GM12891 (cell line): ENCODE measurements around the gene CATSPER3.

Source experiments
- DNase-seq: peaks from one replicate; pipeline ENCODE4 v3.0.0; 2011; ENCODE audit warnings: low spot score; ENCODE audit not compliant: insufficient read length
- FAIRE-seq: peaks from 2 replicates; lab custom pipeline; 2011; peaks lifted over from hg19 to GRCh38; lab: Jason Lieb, UNC
- PAX5 ChIP-seq: IDR thresholded peaks from 2 replicates; pipeline ENCODE4 v1.6.1; 2011; ENCODE audit warnings: low read length, moderate library complexity, mild to moderate bottlenecking; ENCODE audit not compliant: insufficient read depth, severe bottlenecking
- POLR2A ChIP-seq: IDR thresholded peaks from 2 replicates; pipeline ENCODE4 v1.6.1; 2011; ENCODE audit warnings: low read depth, low read length, control low read depth
- POLR2AphosphoS5 ChIP-seq: IDR thresholded peaks from 2 replicates; pipeline ENCODE4 v1.6.1; 2011; ENCODE audit warnings: low read depth, low read length, control low read depth
- POU2F2 ChIP-seq: IDR thresholded peaks from 2 replicates; pipeline ENCODE4 v1.6.1; 2011; ENCODE audit warnings: low read depth, mild to moderate bottlenecking, control low read depth, low read length, moderate library complexity
- SPI1 ChIP-seq: IDR thresholded peaks from 2 replicates; pipeline ENCODE4 v1.6.1; 2011; ENCODE audit warnings: low read depth, low read length, control low read depth
- TAF1 ChIP-seq: IDR thresholded peaks from 2 replicates; pipeline ENCODE4 v1.6.1; 2011; ENCODE audit warnings: low read depth, low read length, control low read depth

CATSPER3 gene

GRCh38 chr5:135018457-135018856 is 50.8 kb downstream of the CATSPER3 start:
- no peak for TF ChIP-seq TAF1
- TF ChIP-seq PAX5, result no peak
- DNase-seq (no peak), FAIRE-seq (no peak)

- FAIRE-seq (no peak), DNase-seq (no peak)
- TF ChIP-seq POLR2A, result no peak
- no peak for TF ChIP-seq PAX5
- no peak for TF ChIP-seq SPI1
- TF ChIP-seq TAF1, result no peak
- no peak for TF ChIP-seq POU2F2
- no peak for TF ChIP-seq POLR2AphosphoS5
These were observed 51.6 kb downstream of the CATSPER3 start for GRCh38 chr5:135019314-135019713.

DNA sequence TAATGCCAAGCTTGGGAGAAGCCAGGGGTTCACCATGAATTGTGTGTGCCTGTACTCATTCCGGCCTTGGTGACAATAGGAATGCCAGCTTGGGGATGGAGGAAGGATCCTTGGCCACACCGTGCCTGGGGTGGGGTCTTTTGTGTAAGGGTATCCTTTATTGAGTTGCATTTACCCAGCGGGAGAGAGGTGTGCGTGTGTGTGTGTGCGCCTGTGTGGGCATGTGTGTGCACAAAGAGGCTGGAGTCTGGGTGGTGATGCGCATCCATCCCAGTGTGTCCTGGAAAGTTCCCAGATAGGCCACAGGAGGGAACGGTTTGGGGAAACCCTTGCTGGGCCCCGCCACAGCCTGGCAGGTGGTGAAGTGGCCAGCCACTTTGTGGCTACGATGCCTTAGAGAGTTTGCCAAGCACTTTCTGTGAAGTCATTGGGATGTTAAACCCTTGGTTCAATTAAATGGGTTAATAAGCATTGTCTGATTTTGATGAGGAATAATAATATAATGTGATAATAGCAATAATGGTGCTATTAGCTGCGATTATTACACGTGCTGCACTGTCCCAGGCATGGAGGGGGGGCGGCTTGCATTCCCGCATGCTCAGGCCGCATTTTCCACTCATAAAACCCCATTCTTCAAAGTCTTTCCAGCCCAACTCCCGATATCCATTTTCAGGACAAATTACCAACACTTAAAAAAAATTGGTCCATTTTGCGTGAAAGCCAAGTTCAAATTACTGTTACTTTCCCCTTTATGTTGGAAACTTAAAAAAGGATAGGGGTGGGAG is 52.6 kb downstream of the CATSPER3 start:
- DNase-seq, result no peak
- FAIRE-seq, result no peak
- TF ChIP-seq POU2F2, result no peak
- TF ChIP-seq SPI1, result no peak
- no peak for TF ChIP-seq TAF1
- TF ChIP-seq PAX5, result no peak
- TF ChIP-seq POLR2AphosphoS5, result no peak
- TF ChIP-seq POLR2A, result no peak

GRCh38 chr5:135024956-135025729 is 57.4 kb downstream of the CATSPER3 start:
- no peak for TF ChIP-seq PAX5
- TF ChIP-seq POU2F2, result no peak
- TF ChIP-seq TAF1, result no peak
- no peak for TF ChIP-seq SPI1
- no peak for TF ChIP-seq POLR2AphosphoS5
- no peak for TF ChIP-seq POLR2A
- FAIRE-seq (no peak), DNase-seq (no peak)

DNA sequence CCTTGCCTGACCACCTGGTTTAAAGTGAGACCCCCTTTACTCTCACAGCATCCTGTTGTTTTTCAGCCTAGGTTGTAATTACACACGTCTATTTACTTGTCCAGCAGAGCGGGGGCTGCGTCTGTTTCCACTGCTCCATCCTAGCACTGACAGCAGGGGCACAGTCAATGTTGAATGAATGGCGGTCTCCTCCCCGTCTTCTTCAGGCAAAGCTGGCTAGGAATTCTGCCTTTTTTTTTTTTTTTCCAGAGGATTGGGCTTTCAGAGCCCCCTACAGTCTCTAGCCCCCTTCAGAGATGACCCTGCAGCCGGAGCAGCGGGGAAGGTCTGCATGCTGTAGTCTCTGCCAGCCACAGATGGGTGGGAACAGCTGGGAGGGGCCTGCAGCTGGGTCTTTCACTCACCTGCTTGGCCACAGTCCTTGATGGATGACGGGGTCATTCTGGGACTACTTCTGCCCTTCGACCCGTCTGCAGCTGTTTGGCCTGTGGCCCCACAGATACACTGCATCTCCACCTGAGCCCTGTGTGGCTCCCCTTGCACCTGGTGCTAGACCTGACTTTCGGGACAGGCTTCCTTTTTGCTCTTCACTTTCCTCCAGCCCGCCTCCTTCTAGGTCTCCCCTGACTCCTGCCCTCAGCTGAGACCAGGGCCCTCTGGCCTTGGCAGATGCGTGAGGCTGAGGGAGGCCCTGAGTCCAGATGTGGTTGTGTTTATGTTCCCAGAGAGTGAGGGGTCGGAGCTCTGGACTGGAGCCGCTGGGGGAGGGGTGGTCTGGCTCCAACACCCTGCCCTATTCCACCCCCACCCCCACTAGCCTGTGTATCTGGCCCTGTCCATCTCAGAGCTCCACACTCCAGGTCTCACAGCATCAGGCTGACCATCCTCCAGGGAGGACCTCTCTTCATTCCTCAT is 58.3 kb downstream of the CATSPER3 start:
- no peak for FAIRE-seq
- no peak for TF ChIP-seq TAF1
- no peak for TF ChIP-seq PAX5
- TF ChIP-seq POLR2A, result no peak
- TF ChIP-seq POLR2AphosphoS5, result no peak
- no peak for TF ChIP-seq POU2F2
- no peak for TF ChIP-seq SPI1
- no peak for DNase-seq

DNA sequence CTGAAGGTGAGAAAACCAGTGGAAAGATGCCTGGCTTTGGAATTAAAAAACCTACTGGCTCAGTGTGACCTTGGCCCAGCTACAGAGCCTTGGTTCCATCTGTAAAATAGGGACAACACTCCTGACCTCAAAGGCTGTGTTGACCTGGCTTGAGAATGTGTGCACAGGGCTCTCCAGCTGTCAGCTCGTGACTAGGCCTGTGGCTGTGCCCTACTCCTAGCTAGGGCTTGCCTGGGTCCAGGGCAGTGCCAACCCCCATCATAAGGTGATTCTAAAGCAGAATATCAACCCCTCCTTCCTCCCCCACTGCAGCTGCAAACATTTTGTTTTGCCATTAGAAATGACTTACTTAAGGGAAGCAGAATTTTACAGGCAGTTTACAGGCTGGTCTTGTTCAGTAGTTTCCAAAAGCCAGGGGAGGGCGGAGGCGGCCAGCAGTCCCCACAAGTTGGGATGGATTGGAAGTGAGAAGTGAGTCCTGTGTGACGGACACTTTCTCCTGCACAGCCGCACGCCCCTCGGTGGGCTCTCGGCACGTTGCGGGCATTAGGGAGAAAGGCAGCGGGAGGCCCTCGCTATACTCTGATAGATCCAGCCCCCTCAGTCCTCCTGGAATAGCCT is 59.0 kb downstream of the CATSPER3 start:
- FAIRE-seq (no peak), DNase-seq (no peak)
- TF ChIP-seq TAF1 (no peak), POLR2AphosphoS5 (no peak), PAX5 (no peak), POU2F2 (no peak), SPI1 (no peak), POLR2A (no peak)

DNA sequence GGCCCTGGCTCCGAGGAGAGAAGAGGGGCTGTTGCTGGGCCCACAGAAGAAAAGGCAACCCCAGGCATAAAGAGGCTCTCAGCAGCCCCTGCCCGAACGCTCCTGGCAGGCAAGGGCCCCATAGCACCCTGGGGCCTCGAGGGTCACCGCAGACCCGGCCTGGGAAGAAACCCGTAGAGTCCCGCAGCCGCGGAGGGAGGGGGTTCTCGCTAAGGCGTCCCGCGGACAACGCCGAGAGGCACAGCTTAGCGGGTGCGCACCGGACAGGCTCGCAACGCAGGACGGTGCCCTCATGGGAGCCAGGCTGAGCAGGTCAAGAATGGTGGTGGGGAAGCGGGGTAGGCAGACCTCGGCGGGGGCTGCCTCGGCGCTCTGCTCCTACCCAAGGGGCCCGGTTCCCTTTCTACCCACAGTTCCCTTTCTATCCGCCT is 59.6 kb downstream of the CATSPER3 start:
- no peak for TF ChIP-seq POLR2AphosphoS5
- TF ChIP-seq PAX5, result no peak
- TF ChIP-seq POU2F2, result no peak
- no peak for TF ChIP-seq SPI1
- TF ChIP-seq POLR2A, result no peak
- TF ChIP-seq TAF1, result no peak
- FAIRE-seq, result no peak

DNA sequence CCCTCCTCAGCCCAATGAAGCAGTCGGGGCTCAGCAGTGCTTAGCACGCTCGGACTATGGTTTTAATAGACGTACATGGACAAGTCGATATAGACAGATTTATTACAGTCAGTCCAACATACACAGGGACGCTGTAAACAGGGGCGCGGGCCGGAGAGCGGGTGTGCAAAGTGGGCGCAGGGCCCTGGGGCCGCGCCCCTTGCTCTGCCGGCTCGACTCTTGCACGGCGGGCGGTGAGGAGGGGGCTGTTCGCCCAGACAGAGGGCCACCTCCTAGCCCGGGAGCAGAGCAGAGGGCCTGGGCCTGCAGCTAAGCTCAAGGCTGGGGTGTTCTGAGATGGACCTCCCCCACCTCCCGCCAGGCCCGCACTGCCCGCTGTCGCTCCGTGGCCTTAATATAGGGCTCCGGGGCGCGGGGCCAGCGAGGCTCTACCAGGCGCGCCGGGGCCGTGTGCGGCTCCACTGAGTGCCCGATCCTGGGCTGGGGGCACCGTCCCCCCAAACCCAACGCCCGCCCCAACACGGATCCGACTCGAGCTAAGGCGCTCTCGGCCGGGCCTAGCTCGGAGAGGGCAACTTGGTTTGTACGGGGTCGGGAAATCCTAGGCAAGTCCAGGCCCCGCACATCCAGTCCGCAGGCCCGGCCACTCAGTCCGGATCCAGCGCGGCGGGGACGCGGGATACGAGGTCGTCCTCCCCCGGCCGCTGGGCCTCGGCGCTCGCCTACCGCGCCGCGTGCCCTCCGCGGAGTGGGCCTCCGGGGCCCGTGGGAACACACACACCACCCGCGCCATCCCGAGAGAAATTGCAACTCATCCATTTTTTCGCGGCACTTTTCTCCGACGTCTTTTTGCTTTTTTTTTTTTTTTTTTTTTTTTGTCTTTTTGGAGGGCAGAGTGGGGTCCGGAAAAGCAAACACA is 60.2 kb downstream of the CATSPER3 start:
- DNase-seq (no peak), FAIRE-seq (no peak)
- TF ChIP-seq POLR2A (no peak), TAF1 (no peak), SPI1 (no peak), POLR2AphosphoS5 (no peak), POU2F2 (no peak), PAX5 (no peak)

More for the DNA sequence above, 59.6 kb downstream of the CATSPER3 start:
- DNase-seq, result no peak
